Prostate gland (tissue), 2 donors: ENCODE measurements around the gene DUSP1.

Experiments used
- POLR2AphosphoS5 ChIP-seq: sonication (generic); formaldehyde crosslinking; IDR thresholded peaks from one replicate; pipeline ENCODE4 v1.6.1; 2017; ENCODE audit warnings: antibody characterized with exemption
- TF ChIP-seq, protein P1 (sequence below), 4 experiments: fragments of 200-600 bp in 2 of 4; fragments of 450-650 bp in 2 of 4; sonication (generic) in 2 of 4; IDR thresholded peaks; 1 replicate in 3 of 4; 2 replicates in 1 of 4; pipeline ENCODE4 v1.5.1; 2016 to 2019; ENCODE audit warnings: antibody characterized with exemption in 4 of 4, mild to moderate bottlenecking in 2 of 4, moderate library complexity in 2 of 4

DNA sequence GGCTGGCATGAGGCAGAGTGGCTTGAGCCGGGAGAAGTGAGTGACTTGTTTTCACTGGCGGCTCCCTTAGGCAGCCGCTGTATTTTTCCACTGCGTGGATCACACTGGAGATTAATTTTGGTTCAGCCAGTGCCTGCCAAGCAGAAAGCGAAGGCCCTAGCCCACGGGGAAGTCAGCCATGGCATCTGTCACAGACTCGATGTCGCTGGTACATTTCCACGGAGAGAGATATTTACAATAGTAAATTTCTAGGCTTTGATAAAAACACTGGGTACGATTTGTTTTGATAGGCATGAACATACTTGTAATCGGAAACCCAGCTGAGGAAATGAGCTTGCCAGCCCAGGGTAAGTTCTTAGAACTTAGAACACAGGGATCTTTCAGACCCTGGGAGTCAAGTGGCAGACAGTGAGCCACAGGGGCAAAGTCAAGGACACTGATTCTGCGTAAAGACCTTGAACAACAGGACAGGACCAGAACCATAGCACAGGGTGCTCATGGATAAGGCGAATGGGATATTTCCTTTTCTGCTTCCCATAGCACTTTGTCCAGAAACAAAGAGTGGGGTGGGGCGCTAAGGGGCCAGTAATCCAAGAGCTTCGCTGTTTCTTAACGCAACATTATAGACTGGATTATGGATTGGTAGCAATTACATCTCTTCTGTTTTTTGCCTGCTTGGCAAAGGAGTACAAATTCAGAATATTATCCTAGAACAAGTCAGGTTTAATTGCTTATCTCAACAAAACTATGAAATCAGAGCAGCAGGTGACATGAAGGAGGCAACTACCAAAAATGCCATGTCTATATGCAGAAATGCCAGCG lies 4.5 kb downstream of the DUSP1 start:
- TF ChIP-seq, protein P1, sequence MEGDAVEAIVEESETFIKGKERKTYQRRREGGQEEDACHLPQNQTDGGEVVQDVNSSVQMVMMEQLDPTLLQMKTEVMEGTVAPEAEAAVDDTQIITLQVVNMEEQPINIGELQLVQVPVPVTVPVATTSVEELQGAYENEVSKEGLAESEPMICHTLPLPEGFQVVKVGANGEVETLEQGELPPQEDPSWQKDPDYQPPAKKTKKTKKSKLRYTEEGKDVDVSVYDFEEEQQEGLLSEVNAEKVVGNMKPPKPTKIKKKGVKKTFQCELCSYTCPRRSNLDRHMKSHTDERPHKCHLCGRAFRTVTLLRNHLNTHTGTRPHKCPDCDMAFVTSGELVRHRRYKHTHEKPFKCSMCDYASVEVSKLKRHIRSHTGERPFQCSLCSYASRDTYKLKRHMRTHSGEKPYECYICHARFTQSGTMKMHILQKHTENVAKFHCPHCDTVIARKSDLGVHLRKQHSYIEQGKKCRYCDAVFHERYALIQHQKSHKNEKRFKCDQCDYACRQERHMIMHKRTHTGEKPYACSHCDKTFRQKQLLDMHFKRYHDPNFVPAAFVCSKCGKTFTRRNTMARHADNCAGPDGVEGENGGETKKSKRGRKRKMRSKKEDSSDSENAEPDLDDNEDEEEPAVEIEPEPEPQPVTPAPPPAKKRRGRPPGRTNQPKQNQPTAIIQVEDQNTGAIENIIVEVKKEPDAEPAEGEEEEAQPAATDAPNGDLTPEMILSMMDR (IDR thresholded peaks at IDR 0.05), result peak in 1 of 4 experiments; percentile 3
- TF ChIP-seq POLR2AphosphoS5, result peak; percentile 77
